GM12873 (cell line): ENCODE results near the gene HLA-DPA1.

Experiments
- TF ChIP-seq, protein P1 (sequence below): IDR thresholded peaks from 2 replicates; pipeline ENCODE4 v1.5.1; 2012; ENCODE audit warnings: low read depth, mild to moderate bottlenecking, moderate library complexity, low read length, control low read depth; ENCODE audit not compliant: insufficient read depth; ENCODE audit errors: missing control alignments

The HLA-DPA1 gene

DNA sequence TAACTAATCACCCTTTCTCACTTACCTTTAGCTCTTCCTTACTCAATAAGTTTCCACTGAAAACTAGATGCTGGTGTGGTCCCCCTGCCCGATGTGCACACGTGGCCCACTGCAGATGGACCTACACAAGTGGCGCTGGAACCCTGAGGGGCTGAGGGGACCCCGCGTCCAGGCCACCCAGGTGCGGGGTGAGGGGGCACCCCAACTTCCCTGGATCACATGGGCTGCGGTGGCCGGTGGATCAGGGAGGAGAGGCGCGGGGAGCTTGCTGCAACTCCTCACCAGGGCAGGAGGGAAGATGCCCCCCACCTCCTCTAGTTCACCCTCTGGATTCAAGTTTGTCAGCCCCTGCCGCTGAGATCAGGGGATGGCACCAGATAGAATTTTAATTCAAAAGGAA is 51.5 kb downstream of the HLA-DPA1 start:
- TF ChIP-seq, protein P1, sequence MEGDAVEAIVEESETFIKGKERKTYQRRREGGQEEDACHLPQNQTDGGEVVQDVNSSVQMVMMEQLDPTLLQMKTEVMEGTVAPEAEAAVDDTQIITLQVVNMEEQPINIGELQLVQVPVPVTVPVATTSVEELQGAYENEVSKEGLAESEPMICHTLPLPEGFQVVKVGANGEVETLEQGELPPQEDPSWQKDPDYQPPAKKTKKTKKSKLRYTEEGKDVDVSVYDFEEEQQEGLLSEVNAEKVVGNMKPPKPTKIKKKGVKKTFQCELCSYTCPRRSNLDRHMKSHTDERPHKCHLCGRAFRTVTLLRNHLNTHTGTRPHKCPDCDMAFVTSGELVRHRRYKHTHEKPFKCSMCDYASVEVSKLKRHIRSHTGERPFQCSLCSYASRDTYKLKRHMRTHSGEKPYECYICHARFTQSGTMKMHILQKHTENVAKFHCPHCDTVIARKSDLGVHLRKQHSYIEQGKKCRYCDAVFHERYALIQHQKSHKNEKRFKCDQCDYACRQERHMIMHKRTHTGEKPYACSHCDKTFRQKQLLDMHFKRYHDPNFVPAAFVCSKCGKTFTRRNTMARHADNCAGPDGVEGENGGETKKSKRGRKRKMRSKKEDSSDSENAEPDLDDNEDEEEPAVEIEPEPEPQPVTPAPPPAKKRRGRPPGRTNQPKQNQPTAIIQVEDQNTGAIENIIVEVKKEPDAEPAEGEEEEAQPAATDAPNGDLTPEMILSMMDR, result no peak

- TF ChIP-seq, protein P1, result no peak
These were observed 54.1 kb downstream of the HLA-DPA1 start for GRCh38 chr6:33019372-33019771.

GRCh38 chr6:33018904-33019303 is 54.5 kb downstream of the HLA-DPA1 start:
- TF ChIP-seq, protein P1, result no peak

GRCh38 chr6:33018418-33018817 is 55.0 kb downstream of the HLA-DPA1 start:
- TF ChIP-seq, protein P1, result no peak

- TF ChIP-seq, protein P1, result no peak
These were observed 55.6 kb downstream of the HLA-DPA1 start for GRCh38 chr6:33017694-33018353.

GRCh38 chr6:33017018-33017417 is 56.4 kb downstream of the HLA-DPA1 start:
- TF ChIP-seq, protein P1, result no peak

DNA sequence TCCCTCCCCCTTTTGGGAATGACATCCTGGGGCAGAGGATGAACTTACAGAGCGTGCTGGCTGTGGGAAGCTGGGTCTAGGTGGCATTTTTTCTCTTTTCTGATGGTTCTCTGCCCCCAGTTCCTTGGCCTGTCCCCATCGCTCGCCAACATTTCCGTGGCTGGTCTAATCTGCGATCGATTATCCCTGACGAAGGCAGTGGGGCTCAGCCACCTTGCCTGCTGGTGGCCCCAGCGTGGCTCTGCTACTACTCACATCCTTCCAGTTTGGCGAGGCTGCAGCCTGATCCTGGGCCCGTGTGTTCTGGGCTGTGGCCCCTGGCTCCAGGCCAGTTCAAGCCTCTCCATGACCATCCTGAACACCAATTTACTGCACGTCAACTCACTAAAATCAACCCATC is 57.7 kb downstream of the HLA-DPA1 start:
- TF ChIP-seq, protein P1, result no peak
